Measurements from ENCODE around the gene PTGDR2.

The PTGDR2 gene

DNA sequence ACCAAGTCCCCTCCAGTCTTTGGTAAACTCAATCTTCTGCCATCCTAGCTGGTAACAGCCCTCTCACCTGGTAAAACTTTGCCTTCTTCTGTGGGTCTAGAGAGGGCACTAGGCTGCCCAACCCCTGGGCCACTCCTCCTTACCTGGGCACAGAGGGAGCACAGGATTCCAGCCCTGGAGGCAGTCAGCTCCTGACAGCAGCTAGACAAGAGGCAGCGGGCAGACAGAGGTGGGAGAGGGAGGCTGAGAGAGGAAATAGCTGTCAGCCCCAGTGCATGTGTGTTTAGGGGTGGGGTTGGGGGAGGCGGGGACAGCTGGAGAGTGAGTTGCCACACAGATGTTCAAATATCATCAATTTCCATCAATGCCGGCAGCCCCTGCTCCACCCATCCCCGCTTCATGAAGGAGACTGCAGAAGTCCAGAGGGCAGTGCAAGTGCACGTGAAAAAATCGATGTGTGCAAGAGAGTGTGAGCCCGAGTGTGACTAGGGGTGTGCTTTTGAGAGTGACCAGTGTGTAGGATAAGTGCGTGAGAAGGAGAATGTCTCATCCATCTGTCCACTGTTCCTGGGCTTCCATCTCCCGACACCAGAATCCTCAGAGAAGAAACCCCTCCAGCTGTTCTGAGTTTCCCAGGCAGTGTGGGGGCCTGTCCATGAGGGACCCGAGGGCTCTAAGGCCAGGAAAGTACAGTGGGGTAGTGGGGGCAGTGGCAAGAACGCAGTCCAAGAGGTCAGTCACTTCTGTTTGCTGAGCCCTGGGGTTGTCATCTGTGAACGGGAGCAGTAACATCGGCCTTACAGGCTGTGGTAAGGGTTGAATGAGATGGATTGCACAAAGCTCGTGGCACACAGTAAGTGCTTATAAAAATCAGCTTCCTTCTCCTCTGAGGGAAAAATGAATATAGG lies at the start of gene PTGDR2:
PTGDR2 (minus strand) TSS at position 225 of the 908 bp plus-strand sequence. CDS start 2,228 bp downstream, outside the sequence.
- no peak for DNase-seq
- intact Hi-C loops (cut with DNase I), result no loop called here

DNA sequence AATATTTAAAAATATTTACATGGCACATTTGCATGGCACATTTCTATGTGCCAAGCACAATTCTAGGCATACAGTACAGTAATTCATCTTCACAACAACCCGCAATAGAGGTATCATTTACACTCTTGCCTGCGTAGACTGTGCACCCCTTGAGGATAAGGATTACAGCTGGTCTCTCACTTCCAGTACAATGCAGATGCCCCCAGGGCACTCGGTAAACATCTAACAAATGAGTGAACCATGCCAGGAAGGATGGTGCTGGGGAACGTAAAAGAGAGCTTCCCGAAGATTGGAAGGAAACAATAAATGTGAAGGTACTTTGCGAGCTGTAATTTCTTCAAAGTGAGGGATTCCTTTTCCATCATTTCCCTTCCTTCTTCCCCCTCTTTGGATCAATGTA lies 49.3 kb upstream of the PTGDR2 start:
- peak in 1 of 42 donors; percentile 12 for DNase-seq
- intact Hi-C loops (cut with DNase I), result loop anchor here (5.0 kb wide), 2 partner anchors 63 to 257 kb away; partner anchors contain the start of genes CCDC86 and VPS37C

DNA sequence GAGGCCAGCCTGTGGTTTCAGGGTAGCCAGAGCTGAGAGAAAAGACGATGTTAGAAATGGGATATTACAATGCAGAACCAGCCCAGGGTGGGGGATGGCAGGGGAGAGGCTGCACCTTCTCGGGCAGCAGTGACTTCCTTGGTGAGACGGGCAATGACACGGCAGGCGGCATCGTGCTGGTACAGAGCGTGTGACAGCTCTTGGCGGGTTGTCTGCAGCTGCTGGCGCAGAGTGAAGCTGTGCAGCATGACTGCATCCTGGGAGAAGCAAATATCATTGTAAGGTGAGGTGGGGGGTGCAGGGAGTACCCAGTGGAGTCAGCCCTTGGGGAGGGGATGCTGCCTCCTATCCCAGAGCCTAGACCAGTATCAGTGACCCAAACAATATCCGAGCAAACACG lies 46.9 kb upstream of the PTGDR2 start:
- DNase-seq, result no peak
- intact Hi-C loops (cut with DNase I), result loop anchor here (5.0 kb wide), 1 partner anchor 70 kb away; no protein-coding TSS in a partner anchor

DNA sequence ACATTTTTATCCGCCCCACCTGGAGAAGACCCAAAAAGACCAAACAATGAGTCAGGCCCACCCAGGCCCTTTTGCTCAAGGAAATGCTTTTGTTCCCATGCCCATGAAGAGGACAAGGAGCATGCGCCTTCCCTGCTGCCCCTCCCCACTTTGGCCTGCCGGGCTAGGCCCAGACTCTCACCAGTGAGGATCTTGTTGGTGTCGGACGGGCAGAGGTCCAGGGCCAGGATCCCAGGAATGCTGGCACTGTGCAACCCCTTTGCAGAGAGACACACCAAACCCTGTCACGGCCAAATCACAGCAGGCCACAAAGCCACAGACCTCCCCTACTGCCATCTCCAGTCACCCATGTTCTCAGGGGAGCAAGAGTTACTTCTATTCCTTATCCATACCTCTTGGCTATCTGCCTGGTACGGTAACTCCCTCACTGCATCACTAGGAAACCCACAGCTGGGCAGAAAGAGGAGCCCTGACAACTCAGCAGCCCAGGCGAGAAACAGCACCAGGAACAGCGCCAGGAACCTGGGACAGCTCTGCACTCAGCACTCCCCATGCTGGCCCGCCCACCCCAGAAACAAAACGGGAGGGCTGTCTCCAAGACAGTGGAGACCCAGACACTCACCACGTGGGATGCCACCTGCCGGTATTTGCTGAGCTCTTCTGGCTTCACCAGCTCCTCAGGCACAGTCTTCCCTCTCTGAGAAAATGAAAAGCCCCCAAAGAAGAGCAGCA lies 45.1 kb upstream of the PTGDR2 start:
- intact Hi-C loops (cut with DNase I), result loop anchor here (5.0 kb wide), 1 partner anchor 69 kb away; no protein-coding TSS in a partner anchor
- DNase-seq, result peak in 2 of 42 donors; percentile 23 to 34

DNA sequence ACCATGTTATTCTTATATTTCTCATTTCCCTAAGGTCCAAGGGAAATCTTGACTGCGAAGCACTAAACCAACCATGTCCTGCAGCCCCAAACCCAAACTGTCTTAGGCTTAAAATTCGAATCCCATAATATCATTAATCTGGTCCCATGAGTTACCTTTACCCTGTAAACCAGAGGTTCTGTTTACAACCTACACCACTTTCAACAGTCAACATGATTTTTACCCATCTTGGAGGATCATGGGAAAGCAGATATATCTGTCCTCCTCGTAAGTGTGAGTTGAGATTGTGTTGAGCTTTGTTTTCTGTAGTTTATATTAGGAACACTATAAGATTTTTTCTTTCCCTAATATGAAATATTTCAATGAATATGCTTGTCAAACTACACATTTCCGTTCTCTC lies 44.2 kb upstream of the PTGDR2 start:
- intact Hi-C loops (cut with DNase I), result loop anchor here (5.0 kb wide), 1 partner anchor 68 kb away; no protein-coding TSS in a partner anchor
- DNase-seq, result no peak

DNA sequence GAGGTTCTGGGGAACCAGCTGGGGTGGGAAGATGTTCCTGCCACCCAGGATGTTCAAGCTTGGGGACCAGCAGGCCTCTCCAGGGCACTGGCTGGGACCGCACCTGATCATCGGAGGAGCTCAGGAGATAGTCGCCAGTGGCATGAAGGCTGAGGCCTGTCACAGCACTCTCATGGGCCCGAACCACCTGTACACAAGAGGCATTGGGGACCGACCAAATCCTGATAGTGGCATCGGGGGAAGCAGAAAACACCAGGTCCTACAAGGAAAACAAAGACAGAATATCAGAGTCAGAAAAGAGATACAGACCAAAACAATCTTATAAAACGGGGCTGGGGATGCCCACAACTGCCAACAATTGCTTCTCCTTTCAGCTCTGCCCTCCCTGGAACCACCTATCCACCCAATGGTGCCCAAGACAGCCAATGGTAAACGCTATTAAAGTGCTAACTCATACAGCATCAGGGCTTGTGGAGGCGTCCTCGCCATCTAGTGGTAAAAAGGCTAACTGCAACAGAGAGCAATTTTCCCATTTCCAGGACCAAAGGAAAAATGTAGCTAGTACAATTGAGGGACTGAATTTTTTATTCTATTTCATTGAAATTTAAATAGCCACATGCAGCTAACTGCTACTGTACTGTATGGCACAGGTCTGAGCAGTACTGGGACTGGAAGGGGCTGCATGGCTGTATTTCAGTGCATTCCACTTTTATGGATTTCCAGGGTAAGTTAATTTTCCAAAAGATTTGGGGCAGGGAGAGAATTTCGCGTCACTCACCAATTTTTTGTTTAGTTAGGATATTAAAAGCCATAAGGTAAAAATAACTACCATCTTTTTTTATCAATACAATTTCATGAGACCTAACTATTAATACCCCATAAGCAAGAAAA lies 43.5 kb upstream of the PTGDR2 start:
- intact Hi-C loops (cut with DNase I), result no loop called here
- peak in 26 of 42 donors; percentile 24 to 82 (median 57) for DNase-seq

DNA sequence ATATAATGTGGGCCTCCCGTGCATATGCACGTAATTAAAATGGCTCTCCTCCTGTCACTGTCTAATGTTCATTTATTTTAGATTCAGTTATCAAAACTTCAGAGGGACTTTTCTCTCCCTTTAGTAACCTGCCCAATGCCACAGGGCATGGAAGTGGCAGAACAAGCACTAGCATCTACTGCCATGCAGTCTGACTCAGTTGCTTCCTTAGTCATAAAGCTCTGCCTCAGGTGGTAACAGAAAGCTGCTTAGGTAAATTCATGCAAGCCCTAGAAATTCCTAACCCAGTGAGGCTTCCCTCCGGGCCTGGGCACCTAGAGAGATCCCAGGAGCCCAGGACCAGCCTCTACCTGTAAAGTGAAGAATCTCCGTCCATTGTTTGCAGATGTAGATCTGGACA lies 41.7 kb upstream of the PTGDR2 start:
- intact Hi-C loops (cut with DNase I), result no loop called here
- DNase-seq, result no peak

DNA sequence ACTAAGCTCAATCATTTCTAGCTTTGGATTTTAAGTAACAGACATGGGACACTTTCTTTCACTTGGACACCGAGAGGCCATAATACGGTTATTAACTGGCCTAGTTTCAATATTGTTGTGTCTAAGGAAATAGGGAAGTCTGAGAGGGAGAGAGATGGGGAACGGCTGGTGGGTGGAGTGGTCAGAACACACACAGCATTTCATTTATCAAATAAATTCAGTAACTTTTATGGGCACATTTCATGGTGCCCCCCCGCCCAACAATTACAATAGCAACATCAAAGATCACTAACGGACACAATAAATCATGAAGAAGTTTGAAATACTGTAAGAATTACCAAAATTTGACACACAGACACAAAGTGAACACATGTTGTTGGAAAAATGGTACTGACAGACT lies 39.9 kb upstream of the PTGDR2 start:
- intact Hi-C loops (cut with DNase I), result no loop called here

DNA sequence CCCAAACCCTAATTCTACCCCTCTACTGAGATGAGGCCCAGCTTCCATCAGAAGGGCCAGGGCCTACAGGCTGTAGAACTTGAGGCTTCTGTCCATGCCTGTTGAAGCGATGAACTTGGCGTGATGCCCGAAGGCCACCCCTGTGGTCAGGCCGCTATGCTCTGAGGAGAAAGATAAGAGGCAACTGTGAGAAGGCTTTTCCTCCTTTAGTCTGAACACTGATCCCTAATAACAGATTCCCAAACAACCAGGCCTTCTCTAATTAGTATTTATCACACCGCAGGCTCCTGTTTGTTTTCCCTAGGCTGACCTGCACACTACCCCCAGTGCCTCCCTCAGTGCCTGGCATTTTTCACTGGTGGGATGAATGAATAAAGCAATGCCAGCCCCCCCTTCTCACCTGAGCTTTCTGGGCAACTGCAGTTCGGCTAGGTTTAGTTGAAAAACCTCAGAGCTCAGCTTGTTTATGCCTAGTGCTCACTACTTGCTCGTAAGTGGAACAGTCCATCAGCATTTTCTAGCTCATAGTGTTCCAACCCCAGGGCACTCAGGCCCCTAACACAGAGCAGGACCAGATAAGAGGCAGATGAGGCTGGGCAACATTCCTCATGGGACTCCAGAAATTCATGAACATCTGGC lies 35.5 kb upstream of the PTGDR2 start:
- no peak for DNase-seq
- intact Hi-C loops (cut with DNase I), result no loop called here

More for the DNA sequence above, 39.9 kb upstream of the PTGDR2 start:
- DNase-seq, result no peak

DNA sequence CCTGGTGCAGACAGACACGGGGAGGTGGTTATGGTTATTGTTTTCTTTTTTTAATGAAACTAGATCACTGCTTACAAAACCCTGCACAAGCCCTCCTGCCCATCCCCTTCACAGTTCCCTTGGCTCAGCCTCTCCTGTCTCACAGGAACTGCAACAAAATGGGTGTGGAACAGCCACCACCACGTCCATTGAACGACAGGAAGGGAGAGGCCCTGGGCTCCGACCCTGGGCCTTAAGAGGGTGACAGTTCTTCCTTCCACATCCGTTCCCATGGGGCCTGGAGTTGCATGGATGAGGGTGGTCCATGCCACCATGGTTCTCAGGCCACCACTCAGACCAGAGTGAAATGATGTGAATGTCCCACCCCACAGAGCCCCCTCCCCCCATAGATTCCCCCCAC lies 34.9 kb upstream of the PTGDR2 start:
- intact Hi-C loops (cut with DNase I), result no loop called here
- DNase-seq, result no peak

DNA sequence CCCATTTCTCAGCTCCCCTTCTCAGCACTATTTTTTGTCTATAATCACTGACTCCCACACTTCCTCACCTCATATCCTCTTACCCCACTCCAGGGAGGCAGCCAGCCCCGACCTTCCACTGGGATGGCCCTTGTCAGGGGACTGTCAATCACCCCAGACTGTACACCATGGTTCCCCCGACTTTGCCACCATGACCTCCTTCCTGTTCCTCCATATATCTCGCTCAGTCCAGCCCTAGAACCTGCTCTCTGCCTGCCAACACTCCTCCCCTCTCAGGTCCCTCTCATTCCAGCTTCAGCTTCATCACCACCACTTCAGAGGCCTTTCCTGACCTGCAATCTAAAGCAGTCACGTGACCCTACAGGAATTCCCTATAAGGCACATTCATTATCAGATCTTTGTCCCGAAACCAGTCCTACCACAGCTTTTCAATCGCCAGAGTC lies 34.1 kb upstream of the PTGDR2 start:
- no peak for DNase-seq
- intact Hi-C loops (cut with DNase I), result no loop called here

DNA sequence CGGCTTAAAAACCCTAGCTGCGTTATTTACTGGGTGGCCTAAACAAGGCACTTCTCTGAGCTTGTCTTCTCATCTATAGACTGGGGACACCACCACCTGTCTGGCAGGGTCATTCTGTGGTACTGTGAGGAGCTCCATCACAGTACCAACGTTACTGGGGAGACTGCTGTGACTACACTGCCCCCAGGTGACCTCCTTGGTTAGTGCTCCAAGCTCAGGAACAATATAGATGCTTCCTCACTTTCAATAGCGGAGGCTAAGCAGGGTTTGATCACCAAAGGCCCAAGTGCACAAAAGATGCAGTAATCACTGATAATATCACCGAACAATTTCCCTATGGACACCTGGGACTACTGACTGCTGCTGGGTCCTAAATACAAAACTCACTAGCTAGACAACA lies 31.8 kb upstream of the PTGDR2 start:
- peak in 29 of 42 donors; percentile 21 to 71 (median 45) for DNase-seq
- intact Hi-C loops (cut with DNase I), result no loop called here

DNA sequence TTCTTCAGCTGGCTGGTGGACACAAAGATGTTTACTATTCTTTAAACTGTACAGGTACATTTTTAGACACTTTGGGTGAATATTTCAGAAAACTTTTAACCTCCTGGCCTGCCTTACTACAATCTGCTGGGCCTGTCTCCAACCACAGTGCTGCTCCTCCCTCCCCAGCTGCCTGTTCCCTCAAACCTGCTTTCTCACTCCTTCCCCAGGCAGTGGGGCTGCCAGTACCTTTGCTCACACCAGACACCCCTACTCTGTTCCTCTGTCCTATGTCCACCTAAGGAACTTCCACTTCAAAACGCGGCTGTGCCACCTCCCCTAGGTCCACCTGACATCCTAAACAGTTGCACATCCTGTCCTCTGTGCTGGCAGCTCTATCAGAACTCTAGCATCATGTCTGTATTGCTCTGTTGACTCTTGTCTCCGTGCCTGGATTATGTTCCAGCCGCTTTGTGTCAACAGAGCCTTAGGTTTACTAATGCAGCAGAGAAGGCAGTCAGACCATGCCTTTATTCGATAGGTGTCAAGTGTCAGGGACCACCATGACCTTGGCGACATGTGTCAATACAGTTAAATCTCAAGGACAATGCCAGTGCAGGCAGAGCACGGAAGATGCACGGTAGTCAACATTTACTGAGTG lies 25.0 kb upstream of the PTGDR2 start:
- DNase-seq, result no peak
- intact Hi-C loops (cut with DNase I), result no loop called here

DNA sequence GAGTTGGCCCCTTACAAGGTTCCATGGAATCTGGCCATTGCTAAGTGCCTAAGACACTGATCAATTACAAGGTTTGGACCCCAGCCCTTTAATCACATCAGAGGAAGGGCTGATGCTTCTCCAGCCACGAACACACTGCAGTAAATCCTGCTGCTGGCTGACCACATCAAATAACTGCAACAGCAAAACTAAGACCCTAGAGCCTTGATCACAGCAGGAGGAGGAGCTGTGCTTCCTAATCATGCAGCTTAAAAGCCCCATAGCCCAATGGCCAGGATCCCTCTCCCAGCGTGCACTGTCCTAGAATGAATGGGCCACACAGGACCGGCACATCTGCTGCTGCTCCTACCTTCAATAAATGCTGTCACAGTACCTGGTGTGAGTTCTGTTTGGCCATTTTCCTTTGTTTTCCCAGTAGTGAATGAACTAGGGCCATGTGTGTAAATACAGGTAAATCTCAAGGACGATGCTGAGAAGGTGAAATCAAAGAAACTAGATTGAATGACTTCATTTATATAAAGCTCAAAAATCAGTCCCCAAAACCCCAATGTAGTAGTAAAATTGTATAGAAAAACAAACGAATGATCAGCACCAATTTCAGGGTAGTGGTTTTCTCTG lies 24.3 kb upstream of the PTGDR2 start:
- intact Hi-C loops (cut with DNase I), result no loop called here

DNA sequence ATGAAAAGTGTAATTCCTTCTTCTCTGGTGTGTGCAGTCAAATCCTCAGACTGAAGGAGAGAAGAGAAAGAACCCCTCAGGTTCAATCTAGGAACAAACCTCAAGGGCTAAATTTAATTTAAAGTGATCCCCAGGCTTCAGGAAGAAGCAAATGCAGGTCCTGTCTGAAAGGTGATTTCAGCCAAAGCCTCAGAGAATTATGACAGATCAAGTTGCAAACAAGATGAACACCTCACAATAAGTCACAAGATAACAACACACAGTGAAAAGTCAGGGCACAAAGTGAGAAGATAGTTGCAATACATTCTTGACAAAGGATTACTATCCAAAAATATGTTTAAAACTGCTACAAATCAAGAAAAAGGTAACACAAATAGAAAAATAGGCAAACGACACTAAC lies 23.4 kb upstream of the PTGDR2 start:
- DNase-seq, result no peak
- intact Hi-C loops (cut with DNase I), result no loop called here

More for the DNA sequence above, 24.3 kb upstream of the PTGDR2 start:
- no peak for DNase-seq

DNA sequence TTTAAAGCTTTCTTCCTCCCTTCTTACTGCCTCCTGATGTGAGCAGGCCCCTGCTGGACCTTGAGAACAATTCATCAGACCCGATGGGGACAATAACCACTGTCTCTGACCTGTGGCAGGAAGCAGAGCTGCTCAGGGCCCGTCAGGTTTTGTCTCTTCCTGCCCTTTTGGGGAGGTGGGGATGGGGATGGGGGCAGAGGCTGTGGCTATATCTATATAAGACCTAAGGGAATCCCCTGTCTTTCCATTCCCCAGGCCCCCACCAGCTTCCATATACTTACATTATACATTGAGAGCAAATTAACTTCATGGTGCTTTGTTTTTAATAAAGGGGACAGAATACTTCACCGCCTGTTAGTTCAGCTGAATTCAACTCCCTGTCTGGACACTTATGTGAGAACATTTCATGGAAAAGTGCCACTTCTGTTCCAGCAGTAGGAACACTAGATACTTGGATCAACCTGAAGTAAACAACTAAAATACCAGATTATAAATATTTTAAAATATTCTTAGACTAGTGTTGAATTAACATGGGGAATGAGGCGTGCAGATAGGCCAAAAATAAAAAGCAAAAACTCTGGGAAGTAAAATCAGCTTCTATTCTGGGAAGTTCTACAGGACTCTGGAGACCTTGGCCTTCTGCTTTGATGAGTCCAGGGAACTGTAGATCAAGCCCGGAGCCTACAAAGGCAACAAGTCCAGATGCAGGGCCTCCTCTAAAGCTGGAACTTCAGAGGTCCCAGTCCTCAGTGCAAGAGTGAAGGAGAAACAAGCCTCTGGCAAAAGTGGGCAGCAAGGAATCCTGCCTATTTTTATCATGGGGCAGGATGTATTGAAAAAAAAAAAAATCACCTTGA lies 22.7 kb upstream of the PTGDR2 start:
- DNase-seq, result no peak
- intact Hi-C loops (cut with DNase I), result no loop called here

DNA sequence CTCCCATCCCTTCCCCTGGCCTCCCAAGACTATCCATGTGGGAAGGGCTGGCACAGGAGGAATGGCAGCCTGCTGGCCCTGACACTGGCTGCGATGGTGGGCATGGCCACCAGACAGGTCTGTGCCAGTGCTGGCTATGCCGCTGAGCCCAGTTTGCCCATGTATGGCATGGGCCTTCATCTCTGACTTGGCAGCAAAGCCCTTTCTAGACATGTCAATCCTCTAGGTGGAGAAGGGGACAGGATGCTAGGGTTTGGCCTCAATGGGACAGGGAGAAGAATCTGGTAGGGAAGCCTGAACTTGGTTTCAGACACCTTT lies 20.4 kb upstream of the PTGDR2 start:
- no peak for DNase-seq
- intact Hi-C loops (cut with DNase I), result no loop called here

All from head of caudate nucleus (tissue), 42 donors.